ENCODE results near the gene CASK. TPM values are rescaled to one million over a fixed set of nuclear protein-coding genes. Genes with fewer than 3 reads are reported as not detected.
"Not testable (repeated sequence)": the region's sequence is repeated elsewhere in the genome, so short reads cannot be mapped to it uniquely, and the experiment has no call there.

Gene CASK
- total RNA-seq, 2 experiments from 2014 or later = 39.9 to 44.6 TPM

DNA sequence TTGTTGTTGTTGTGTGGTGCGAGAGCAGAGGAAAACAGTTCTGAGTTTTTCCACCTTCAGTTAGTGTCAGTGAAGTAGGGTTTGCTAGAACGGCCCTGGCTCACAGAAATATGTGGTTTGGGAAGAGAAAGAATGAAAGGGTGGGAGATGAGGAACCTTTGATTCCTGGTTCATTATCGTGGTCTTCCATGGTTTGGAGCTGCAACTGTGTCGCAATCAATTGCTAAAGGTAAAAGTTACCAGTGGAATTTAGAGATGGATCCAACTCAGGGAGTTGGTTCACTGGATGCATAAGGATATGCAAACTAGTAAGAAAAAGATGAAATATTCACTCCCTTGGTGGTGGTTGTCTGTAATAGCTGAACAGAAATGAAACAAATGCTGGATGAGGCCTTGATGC is 270.2 kb downstream of the CASK start:
- ATAC-seq (ENCODE audit: poor library complexity) = no peak
- CTCF ChIA-PET = no interaction called here
- no peaks in the 10 kb centered on the region for H3K4me1 Mint-ChIP-seq (ENCODE audit: low read depth)
- no peaks in the 10 kb centered on the region for H3K27me3 ChIP-seq (ENCODE audit: control insufficient read depth in 1 of 2, insufficient read depth in 2 of 2, low read length in 2 of 2)
- H3K4me1 ChIP-seq (ENCODE audit: insufficient read depth, low read length) = no peaks in the 10 kb centered on the region
- H3K9me3 Mint-ChIP-seq = peaks cover 2% of the 10 kb centered on the region
- DNase-seq = no peak
- no peaks in the 10 kb centered on the region for H3K9me3 ChIP-seq (ENCODE audit: control insufficient read depth in 1 of 2, insufficient read depth in 1 of 2, low read length in 2 of 2)
- H3K27me3 Mint-ChIP-seq = no peaks in the 10 kb centered on the region
- intact Hi-C loops (cut with DNase I, micrococcal nuclease) = no loop called here
- no peak overlapping the region for H3K27ac ChIP-seq (ENCODE audit: low read depth in 1 of 2, low read length in 2 of 2)
- POLR2A ChIA-PET = no interaction called here
- H3K27ac Mint-ChIP-seq = no peak overlapping the region
- no peak overlapping the region for H3K4me3 Mint-ChIP-seq
- no peak overlapping the region for H3K4me3 ChIP-seq (ENCODE audit: low read length)
- TF ChIP-seq, protein P1, sequence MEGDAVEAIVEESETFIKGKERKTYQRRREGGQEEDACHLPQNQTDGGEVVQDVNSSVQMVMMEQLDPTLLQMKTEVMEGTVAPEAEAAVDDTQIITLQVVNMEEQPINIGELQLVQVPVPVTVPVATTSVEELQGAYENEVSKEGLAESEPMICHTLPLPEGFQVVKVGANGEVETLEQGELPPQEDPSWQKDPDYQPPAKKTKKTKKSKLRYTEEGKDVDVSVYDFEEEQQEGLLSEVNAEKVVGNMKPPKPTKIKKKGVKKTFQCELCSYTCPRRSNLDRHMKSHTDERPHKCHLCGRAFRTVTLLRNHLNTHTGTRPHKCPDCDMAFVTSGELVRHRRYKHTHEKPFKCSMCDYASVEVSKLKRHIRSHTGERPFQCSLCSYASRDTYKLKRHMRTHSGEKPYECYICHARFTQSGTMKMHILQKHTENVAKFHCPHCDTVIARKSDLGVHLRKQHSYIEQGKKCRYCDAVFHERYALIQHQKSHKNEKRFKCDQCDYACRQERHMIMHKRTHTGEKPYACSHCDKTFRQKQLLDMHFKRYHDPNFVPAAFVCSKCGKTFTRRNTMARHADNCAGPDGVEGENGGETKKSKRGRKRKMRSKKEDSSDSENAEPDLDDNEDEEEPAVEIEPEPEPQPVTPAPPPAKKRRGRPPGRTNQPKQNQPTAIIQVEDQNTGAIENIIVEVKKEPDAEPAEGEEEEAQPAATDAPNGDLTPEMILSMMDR (IDR thresholded peaks at IDR 0.05) = no peak
- H3K36me3 ChIP-seq (ENCODE audit: insufficient read depth, low read length) = peaks cover 49% of the 10 kb centered on the region
- peaks cover 86% of the 10 kb centered on the region for H3K36me3 Mint-ChIP-seq (ENCODE audit: low read depth)

DNA sequence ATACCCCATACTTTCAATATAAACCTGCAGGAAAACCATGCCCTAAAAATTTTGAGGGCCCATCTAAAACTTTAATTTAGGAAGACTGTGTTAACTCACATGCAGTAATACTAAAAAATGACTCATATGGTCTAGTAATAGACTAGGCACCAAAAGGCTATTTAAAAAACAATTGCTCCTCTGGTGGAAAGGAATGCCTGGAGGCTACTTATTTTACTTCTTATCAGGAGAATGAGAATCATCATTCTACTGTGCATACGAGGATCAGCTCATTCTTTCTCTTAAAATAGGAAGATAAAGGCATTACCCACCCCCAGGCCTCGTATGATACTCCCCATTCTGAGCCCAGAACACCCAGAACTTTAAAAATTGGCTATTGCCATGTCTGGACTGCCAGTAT is 277.2 kb downstream of the CASK start:
- H3K4me1 ChIP-seq (ENCODE audit: insufficient read depth, low read length); DNase-seq; H3K27ac ChIP-seq (ENCODE audit: low read depth in 1 of 2, low read length in 2 of 2); H3K27me3 Mint-ChIP-seq; ATAC-seq (ENCODE audit: poor library complexity); H3K4me1 Mint-ChIP-seq (ENCODE audit: low read depth); H3K27ac Mint-ChIP-seq; H3K9me3 Mint-ChIP-seq; intact Hi-C loops (cut with DNase I, micrococcal nuclease); CTCF ChIA-PET; H3K4me3 Mint-ChIP-seq; H3K36me3 ChIP-seq (ENCODE audit: insufficient read depth, low read length); H3K9me3 ChIP-seq (ENCODE audit: control insufficient read depth in 1 of 2, insufficient read depth in 1 of 2, low read length in 2 of 2); H3K27me3 ChIP-seq (ENCODE audit: control insufficient read depth in 1 of 2, insufficient read depth in 2 of 2, low read length in 2 of 2); H3K4me3 ChIP-seq (ENCODE audit: low read length); POLR2A ChIA-PET: not testable (repeated sequence)
- H3K36me3 Mint-ChIP-seq (ENCODE audit: low read depth) = peaks cover 62% of the 10 kb centered on the region

DNA sequence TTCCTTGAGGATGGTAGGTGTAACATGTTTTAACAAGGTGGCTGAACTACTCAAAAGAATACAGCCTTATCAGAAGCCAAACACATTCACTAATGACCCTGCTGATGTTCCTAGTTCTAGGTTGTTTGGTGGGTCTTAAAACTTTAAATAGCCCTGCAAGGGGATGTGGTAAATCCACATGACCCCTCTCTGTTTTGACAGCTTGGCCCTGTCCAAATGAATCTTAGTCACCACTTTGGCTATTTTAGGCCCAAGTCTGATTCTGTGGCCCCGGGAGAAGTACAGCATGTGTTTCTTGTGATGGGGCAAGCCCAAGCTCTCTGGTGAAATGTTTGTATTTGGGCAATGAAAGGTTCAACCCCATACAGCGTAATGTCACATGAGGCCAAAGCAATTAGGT is 289.1 kb downstream of the CASK start:
- Histone ChIP-seq H3K27ac (ENCODE audit: low read depth in 1 of 2, low read length in 2 of 2) (no peak overlapping the region), H3K27me3 (ENCODE audit: control insufficient read depth in 1 of 2, insufficient read depth in 2 of 2, low read length in 2 of 2) (no peaks in the 10 kb centered on the region), H3K36me3 (ENCODE audit: insufficient read depth, low read length) (peaks cover 2% of the 10 kb centered on the region), H3K4me3 (ENCODE audit: low read length) (no peak overlapping the region), H3K4me1 (ENCODE audit: insufficient read depth, low read length) (no peaks in the 10 kb centered on the region), H3K9me3 (ENCODE audit: control insufficient read depth in 1 of 2, insufficient read depth in 1 of 2, low read length in 2 of 2) (no peaks in the 10 kb centered on the region)
- ATAC-seq (ENCODE audit: poor library complexity) = no peak
- H3K27me3 Mint-ChIP-seq = no peaks in the 10 kb centered on the region
- CTCF ChIA-PET = no interaction called here
- H3K36me3 Mint-ChIP-seq (ENCODE audit: low read depth) = peaks cover 32% of the 10 kb centered on the region
- H3K27ac Mint-ChIP-seq = no peak overlapping the region
- POLR2A ChIA-PET = no interaction called here
- DNase-seq = no peak
- intact Hi-C loops (cut with DNase I, micrococcal nuclease) = no loop called here
- H3K4me1 Mint-ChIP-seq (ENCODE audit: low read depth) = no peaks in the 10 kb centered on the region
- no peak overlapping the region for H3K4me3 Mint-ChIP-seq
- TF ChIP-seq, protein P1 (IDR thresholded peaks at IDR 0.05) = no peak
- H3K9me3 Mint-ChIP-seq = no peaks in the 10 kb centered on the region

DNA sequence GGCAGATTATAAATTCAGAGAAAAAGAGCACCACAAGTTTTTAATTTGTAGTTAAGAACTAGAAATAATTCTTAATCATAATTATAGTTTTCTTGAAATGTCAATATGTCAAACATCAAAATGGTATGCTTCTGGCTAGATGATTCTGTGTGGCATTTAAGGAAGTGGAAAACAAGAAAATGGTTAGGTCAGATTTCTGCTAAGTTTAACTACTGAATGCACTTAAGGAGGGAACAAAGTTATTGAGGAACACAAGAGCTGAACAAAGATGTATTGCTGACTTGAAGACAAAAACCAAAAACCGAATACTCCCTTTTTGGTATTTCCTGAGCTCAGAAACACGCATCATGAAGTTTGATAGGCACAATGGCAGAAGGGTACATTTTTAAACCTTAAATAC is 293.3 kb downstream of the CASK start:
- H3K27me3 Mint-ChIP-seq = no peaks in the 10 kb centered on the region
- Histone ChIP-seq H3K4me3 (ENCODE audit: low read length) (no peak overlapping the region), H3K27me3 (ENCODE audit: control insufficient read depth in 1 of 2, insufficient read depth in 2 of 2, low read length in 2 of 2) (no peaks in the 10 kb centered on the region), H3K9me3 (ENCODE audit: control insufficient read depth in 1 of 2, insufficient read depth in 1 of 2, low read length in 2 of 2) (no peaks in the 10 kb centered on the region), H3K36me3 (ENCODE audit: insufficient read depth, low read length) (peaks cover 18% of the 10 kb centered on the region), H3K27ac (ENCODE audit: low read depth in 1 of 2, low read length in 2 of 2) (no peak overlapping the region), H3K4me1 (ENCODE audit: insufficient read depth, low read length) (no peaks in the 10 kb centered on the region)
- no peak overlapping the region for H3K4me3 Mint-ChIP-seq
- no peak for DNase-seq
- TF ChIP-seq, protein P1 (IDR thresholded peaks at IDR 0.05) = no peak
- H3K4me1 Mint-ChIP-seq (ENCODE audit: low read depth) = no peaks in the 10 kb centered on the region
- ATAC-seq (ENCODE audit: poor library complexity) = no peak
- H3K27ac Mint-ChIP-seq = no peak overlapping the region
- intact Hi-C loops (cut with DNase I, micrococcal nuclease) = no loop called here
- H3K36me3 Mint-ChIP-seq (ENCODE audit: low read depth) = peaks cover 33% of the 10 kb centered on the region
- ChIA-PET CTCF (no interaction called here), POLR2A (no interaction called here)
- H3K9me3 Mint-ChIP-seq = no peaks in the 10 kb centered on the region
